Transverse colon (tissue), 3 donors: ENCODE results near the gene ABCE1.

Experiments used
- CTCF ChIP-seq, 5 experiments: fragments of 200-600 bp in 3 of 5; fragments of 450-650 bp in 2 of 5; sonication (generic) in 3 of 5; IDR thresholded peaks; 1 replicate in 2 of 5; 2 replicates in 3 of 5; pipeline ENCODE4 v1.5.1; 2016 to 2017; ENCODE audit warnings: antibody characterized with exemption in 5 of 5, inconsistent platforms in 3 of 5, mild to moderate bottlenecking in 2 of 5, moderate library complexity in 1 of 5
- EP300 ChIP-seq: sonication (generic); formaldehyde crosslinking; IDR thresholded peaks from one replicate; pipeline ENCODE4 v1.6.1; 2017; ENCODE audit warnings: antibody characterized with exemption, low read depth
- POLR2A ChIP-seq: fragments of 450-650 bp; IDR thresholded peaks from one replicate; pipeline ENCODE4 v1.6.1; 2016; ENCODE audit warnings: antibody characterized with exemption, mild to moderate bottlenecking, moderate library complexity

GRCh38 chr4:145132511-145133098, 34.5 kb downstream of the ABCE1 start:
- no peak for TF ChIP-seq POLR2A
- no peak for TF ChIP-seq CTCF (IDR thresholded peaks at IDR 0.05)
- no peak for TF ChIP-seq EP300
